ENCODE results near the gene ADCY3. TPM values are rescaled to one million over a fixed set of nuclear protein-coding genes. Genes with fewer than 3 reads are reported as not detected.

The ADCY3 gene
- total and polyA plus RNA-seq, 7 experiments from 2014 or later, result 2.0 to 44.7 (median 5.1) TPM

GRCh38 chr2:24957221-24957620 lies 37.2 kb upstream of the ADCY3 start:
- Histone ChIP-seq H3K9me3 (ENCODE audit: control insufficient read depth in 2 of 3, low read length in 3 of 3) (peaks cover 0 to 9% (median 0%) of the 10 kb centered on the region in 3 experiments), H3K4me1 (ENCODE audit: control insufficient read depth in 2 of 2, insufficient read depth in 2 of 2, low read length in 2 of 2) (no peaks in the 10 kb centered on the region), H3K36me3 (ENCODE audit: control insufficient read depth in 2 of 3, insufficient read depth in 3 of 3, low read length in 3 of 3) (peaks cover 10 to 79% (median 25%) of the 10 kb centered on the region in 3 experiments), H3K4me3 (ENCODE audit: low read length) (no peak overlapping the region), H3K27me3 (ENCODE audit: control insufficient read depth in 2 of 2, insufficient read depth in 2 of 2, low read length in 2 of 2) (no peaks in the 10 kb centered on the region), H3K27ac (ENCODE audit: low read depth, low read length) (no peak overlapping the region)
- ATAC-seq (no peak), DNase-seq (no peak)
- Mint-ChIP-seq H3K4me3 (no peak overlapping the region), H3K27me3 (no peaks in the 10 kb centered on the region), H3K9me3 (peaks cover 0 to 28% (median 10%) of the 10 kb centered on the region in 11 donors), H3K36me3 (peaks cover 53 to 87% (median 76%) of the 10 kb centered on the region in 5 donors), H3K4me1 (peaks cover 4 to 22% (median 14%) of the 10 kb centered on the region in 7 donors), H3K27ac (no peak overlapping the region)
- intact Hi-C loops (cut with micrococcal nuclease), result no loop called here
- ChIA-PET CTCF (no interaction called here), POLR2A (no interaction called here)

- no peaks in the 10 kb centered on the region for H3K4me1 ChIP-seq (ENCODE audit: control insufficient read depth in 2 of 2, insufficient read depth in 2 of 2, low read length in 2 of 2)
- H3K27me3 ChIP-seq (ENCODE audit: control insufficient read depth in 2 of 2, insufficient read depth in 2 of 2, low read length in 2 of 2), result no peaks in the 10 kb centered on the region
- Mint-ChIP-seq H3K9me3 (peaks cover 0 to 28% (median 10%) of the 10 kb centered on the region in 11 donors), H3K4me3 (no peak overlapping the region), H3K27ac (no peak overlapping the region), H3K36me3 (peaks cover 52 to 86% (median 68%) of the 10 kb centered on the region in 5 donors), H3K27me3 (no peaks in the 10 kb centered on the region), H3K4me1 (peaks cover 4 to 16% (median 10%) of the 10 kb centered on the region in 7 donors)
- ChIA-PET CTCF (no interaction called here), POLR2A (no interaction called here)
- H3K27ac ChIP-seq (ENCODE audit: low read depth, low read length), result no peak overlapping the region
- no peak for DNase-seq
- H3K4me3 ChIP-seq (ENCODE audit: low read length), result no peak overlapping the region
- H3K36me3 ChIP-seq (ENCODE audit: control insufficient read depth in 2 of 3, insufficient read depth in 3 of 3, low read length in 3 of 3), result peaks cover 10 to 77% (median 25%) of the 10 kb centered on the region in 3 experiments
- H3K9me3 ChIP-seq (ENCODE audit: control insufficient read depth in 2 of 3, low read length in 3 of 3), result peaks cover 0 to 9% (median 0%) of the 10 kb centered on the region in 3 experiments
- intact Hi-C loops (cut with micrococcal nuclease), result no loop called here
- ATAC-seq, result no peak
Measured at GRCh38 chr2:24955921-24956320, 35.9 kb upstream of the ADCY3 start.

- Histone ChIP-seq H3K9me3 (ENCODE audit: control insufficient read depth in 2 of 3, low read length in 3 of 3) (peaks cover 0 to 9% (median 0%) of the 10 kb centered on the region in 3 experiments), H3K36me3 (ENCODE audit: control insufficient read depth in 2 of 3, insufficient read depth in 3 of 3, low read length in 3 of 3) (peaks cover 10 to 79% (median 25%) of the 10 kb centered on the region in 3 experiments), H3K27me3 (ENCODE audit: control insufficient read depth in 2 of 2, insufficient read depth in 2 of 2, low read length in 2 of 2) (no peaks in the 10 kb centered on the region), H3K4me1 (ENCODE audit: control insufficient read depth in 2 of 2, insufficient read depth in 2 of 2, low read length in 2 of 2) (no peaks in the 10 kb centered on the region), H3K4me3 (ENCODE audit: low read length) (no peak overlapping the region), H3K27ac (ENCODE audit: low read depth, low read length) (no peak overlapping the region)
- Mint-ChIP-seq H3K27ac (no peak overlapping the region), H3K9me3 (peaks cover 0 to 28% (median 10%) of the 10 kb centered on the region in 11 donors), H3K4me3 (no peak overlapping the region), H3K27me3 (no peaks in the 10 kb centered on the region), H3K4me1 (peaks cover 4 to 11% (median 6%) of the 10 kb centered on the region in 7 donors), H3K36me3 (peaks cover 47 to 82% (median 64%) of the 10 kb centered on the region in 5 donors)
- ATAC-seq, result no peak
- intact Hi-C loops (cut with micrococcal nuclease), result no loop called here
- DNase-seq, result no peak
- POLR2A ChIA-PET, result no interaction called here
- CTCF ChIA-PET, result interaction anchor here (0.8 kb wide), 1 partner anchor 37 kb away, joined by 4 read pairs; no protein-coding TSS in a partner anchor
Measured at GRCh38 chr2:24955232-24955631, 35.2 kb upstream of the ADCY3 start.

GRCh38 chr2:24950102-24950501 lies 30.1 kb upstream of the ADCY3 start:
- no peak overlapping the region for H3K4me3 ChIP-seq (ENCODE audit: low read length)
- no peak overlapping the region for H3K27ac ChIP-seq (ENCODE audit: low read depth, low read length)
- POLR2A ChIA-PET, result no interaction called here
- H3K36me3 ChIP-seq (ENCODE audit: control insufficient read depth in 2 of 3, insufficient read depth in 3 of 3, low read length in 3 of 3), result peaks cover 0 to 56% (median 8%) of the 10 kb centered on the region in 3 experiments
- no peak for DNase-seq
- H3K9me3 ChIP-seq (ENCODE audit: control insufficient read depth in 2 of 3, low read length in 3 of 3), result peaks cover 0 to 4% (median 0%) of the 10 kb centered on the region in 3 experiments
- Mint-ChIP-seq H3K4me3 (no peak overlapping the region), H3K4me1 (peaks cover 0 to 4% (median 0%) of the 10 kb centered on the region in 7 donors), H3K36me3 (peaks cover 17 to 60% (median 39%) of the 10 kb centered on the region in 5 donors), H3K9me3 (peaks cover 0 to 10% (median 3%) of the 10 kb centered on the region in 11 donors), H3K27me3 (no peaks in the 10 kb centered on the region), H3K27ac (peak overlapping the region in 1 of 9 donors; percentile 43)
- intact Hi-C loops (cut with micrococcal nuclease), result no loop called here
- no peaks in the 10 kb centered on the region for H3K27me3 ChIP-seq (ENCODE audit: control insufficient read depth in 2 of 2, insufficient read depth in 2 of 2, low read length in 2 of 2)
- H3K4me1 ChIP-seq (ENCODE audit: control insufficient read depth in 2 of 2, insufficient read depth in 2 of 2, low read length in 2 of 2), result no peaks in the 10 kb centered on the region
- CTCF ChIA-PET, result interaction anchor here (0.9 kb wide), 1 partner anchor 9 kb away, joined by 3 read pairs; no protein-coding TSS in a partner anchor
- no peak for ATAC-seq

GRCh38 chr2:24948506-24948905 lies 28.5 kb upstream of the ADCY3 start:
- ATAC-seq (no peak), DNase-seq (no peak)
- no peaks in the 10 kb centered on the region for H3K9me3 Mint-ChIP-seq
- no peaks in the 10 kb centered on the region for H3K27me3 Mint-ChIP-seq
- no peak overlapping the region for H3K27ac ChIP-seq (ENCODE audit: low read depth, low read length)
- no peaks in the 10 kb centered on the region for H3K27me3 ChIP-seq (ENCODE audit: control insufficient read depth in 2 of 2, insufficient read depth in 2 of 2, low read length in 2 of 2)
- H3K4me3 Mint-ChIP-seq, result no peak overlapping the region
- no peak overlapping the region for H3K4me3 ChIP-seq (ENCODE audit: low read length)
- H3K36me3 ChIP-seq (ENCODE audit: control insufficient read depth in 2 of 3, insufficient read depth in 3 of 3, low read length in 3 of 3), result peaks cover 0 to 42% (median 8%) of the 10 kb centered on the region in 3 experiments
- H3K9me3 ChIP-seq (ENCODE audit: control insufficient read depth in 2 of 3, low read length in 3 of 3), result no peaks in the 10 kb centered on the region
- POLR2A ChIA-PET, result no interaction called here
- intact Hi-C loops (cut with micrococcal nuclease), result no loop called here
- CTCF ChIA-PET, result interaction anchor here (0.6 kb wide), 1 partner anchor 792 kb away, joined by 4 read pairs; no protein-coding TSS in a partner anchor
- no peaks in the 10 kb centered on the region for H3K4me1 ChIP-seq (ENCODE audit: control insufficient read depth in 2 of 2, insufficient read depth in 2 of 2, low read length in 2 of 2)
- peak overlapping the region in 2 of 9 donors; percentile 4 to 64 for H3K27ac Mint-ChIP-seq
- H3K36me3 Mint-ChIP-seq, result peaks cover 11 to 50% (median 25%) of the 10 kb centered on the region in 5 donors
- H3K4me1 Mint-ChIP-seq, result peaks cover 0 to 4% (median 0%) of the 10 kb centered on the region in 7 donors

GRCh38 chr2:24947561-24948157 lies 27.6 kb upstream of the ADCY3 start:
- Mint-ChIP-seq H3K27me3 (no peaks in the 10 kb centered on the region), H3K27ac (peak overlapping the region in 1 of 9 donors; percentile 64), H3K4me1 (peaks cover 0 to 4% (median 0%) of the 10 kb centered on the region in 7 donors), H3K4me3 (no peak overlapping the region), H3K9me3 (no peaks in the 10 kb centered on the region), H3K36me3 (peaks cover 11 to 47% (median 20%) of the 10 kb centered on the region in 5 donors)
- Histone ChIP-seq H3K4me3 (ENCODE audit: low read length) (no peak overlapping the region), H3K36me3 (ENCODE audit: control insufficient read depth in 2 of 3, insufficient read depth in 3 of 3, low read length in 3 of 3) (peaks cover 0 to 40% (median 8%) of the 10 kb centered on the region in 3 experiments), H3K27ac (ENCODE audit: low read depth, low read length) (no peak overlapping the region), H3K27me3 (ENCODE audit: control insufficient read depth in 2 of 2, insufficient read depth in 2 of 2, low read length in 2 of 2) (no peaks in the 10 kb centered on the region), H3K9me3 (ENCODE audit: control insufficient read depth in 2 of 3, low read length in 3 of 3) (no peaks in the 10 kb centered on the region), H3K4me1 (ENCODE audit: control insufficient read depth in 2 of 2, insufficient read depth in 2 of 2, low read length in 2 of 2) (no peaks in the 10 kb centered on the region)
- DNase-seq (no peak), ATAC-seq (no peak)
- CTCF ChIA-PET, result no interaction called here
- intact Hi-C loops (cut with micrococcal nuclease), result no loop called here
- POLR2A ChIA-PET, result no interaction called here
